ENCODE data around the gene ARF1. TPM values are rescaled to one million over a fixed set of nuclear protein-coding genes. Genes with fewer than 3 reads are reported as not detected.

ARF1 gene
- total and polyA plus RNA-seq, 2 donors (not counting 1 experiment from before 2014, with no cell fraction given) = 193 to 389 TPM

- CTCF ChIA-PET = interaction anchor here (0.9 to 1.2 kb wide), 2 partner anchors 8 to 94 kb away, joined by 3 read pairs; no protein-coding TSS in a partner anchor
- H3K4me1 Mint-ChIP-seq = peaks cover 53% of the 10 kb centered on the region
- H3K27me3 Mint-ChIP-seq = no peaks in the 10 kb centered on the region
- Histone ChIP-seq H3K9ac (ENCODE audit: low read length) (no peak overlapping the region), H4K20me1 (ENCODE audit: control insufficient read depth, insufficient read depth, low read length, poor library complexity, severe bottlenecking) (peaks cover 98% of the 10 kb centered on the region), H3K27ac (ENCODE audit: low read length in 2 of 2) (no peak overlapping the region), H3K27me3 (replicated peaks in 1 of 4; ENCODE audit: control extremely low read depth in 1 of 4, control insufficient read depth in 3 of 4, insufficient read depth in 4 of 4, low read length in 3 of 4) (no peaks in the 10 kb centered on the region), H2AFZ (ENCODE audit: insufficient read depth, low read depth, low read length, poor library complexity, severe bottlenecking) (no peak overlapping the region), H3K4me3 (ENCODE audit: control extremely low read depth in 1 of 5, extremely low read depth in 1 of 5, insufficient read depth in 1 of 5, low read depth in 2 of 5, low read length in 4 of 5) (no peak overlapping the region), H3K9me3 (ENCODE audit: control extremely low read depth in 1 of 3, control insufficient read depth in 2 of 3, insufficient read depth in 1 of 3, low read length in 2 of 3) (peaks cover 0 to 30% (median 8%) of the 10 kb centered on the region in 3 donors), H3K36me3 (replicated peaks in 1 of 2; ENCODE audit: control extremely low read depth in 1 of 2, control insufficient read depth in 1 of 2, extremely low read depth in 1 of 2, insufficient read depth in 2 of 2, low read length in 1 of 2) (peaks cover 4 to 51% of the 10 kb centered on the region in 2 experiments), H3K4me2 (replicated peaks; ENCODE audit: low read depth, low read length, poor library complexity, severe bottlenecking) (no peak overlapping the region), H3K79me2 (ENCODE audit: control insufficient read depth, insufficient read depth, low read length) (peaks cover 91% of the 10 kb centered on the region), H3K4me1 (ENCODE audit: control insufficient read depth in 2 of 2, insufficient read depth in 2 of 2, low read length in 2 of 2) (peaks cover 35 to 38% of the 10 kb centered on the region in 2 donors)
- POLR2A ChIA-PET = no interaction called here
- intact Hi-C loops (cut with micrococcal nuclease) = no loop called here
- H3K4me3 Mint-ChIP-seq = no peak overlapping the region
- ATAC-seq (ENCODE audit: low read depth) (no peak), DNase-seq (no peak)
- peaks cover 4% of the 10 kb centered on the region for H3K9me3 Mint-ChIP-seq (ENCODE audit: insufficient read depth)
- TF ChIP-seq CTCF (IDR thresholded peaks at IDR 0.05) (no peak), EZH2 (IDR thresholded peaks at IDR 0.05; ENCODE audit: borderline replicate concordance, insufficient read depth, low read depth, low read length, poor library complexity, severe bottlenecking) (no peak)
- peak overlapping the region; percentile 37 for H3K27ac Mint-ChIP-seq
- 97% methylated on average over 17 of the region's 20 CpGs for WGBS (ENCODE audit: insufficient coverage)
These were observed 10.8 kb downstream of the ARF1 start for GRCh38 chr1:228093050-228093906.

Data from B cell (primary cell).